Mesenchymal stem cell (in vitro differentiated cells and primary cell): ENCODE results near the gene MPZL1.

Experiments used
- DNase-seq: peaks from one replicate; pipeline ENCODE4 v3.0.0-alpha.2; 2013
- H2AFZ ChIP-seq: one replicate; pipeline ENCODE4 v1.6.1; 2013; ENCODE audit warnings: low read depth, mild to moderate bottlenecking, control low read depth, inconsistent platforms, low read length, moderate library complexity
- H2AK5ac ChIP-seq: 2 replicates; pipeline ENCODE4 v1.6.1; 2013; ENCODE audit warnings: low read length, moderate library complexity, mild to moderate bottlenecking, inconsistent platforms; ENCODE audit not compliant: severe bottlenecking
- H2BK120ac ChIP-seq: one replicate; pipeline ENCODE4 v1.6.1; 2013; ENCODE audit warnings: low read depth, mild to moderate bottlenecking, inconsistent platforms, low read length, moderate library complexity
- H2BK12ac ChIP-seq, 2 experiments: one replicate each; pipeline ENCODE4 v1.6.1; 2013; ENCODE audit warnings: inconsistent platforms in 2 of 2, low read length in 2 of 2, mild to moderate bottlenecking in 2 of 2, moderate library complexity in 2 of 2, control low read depth in 1 of 2
- H2BK15ac ChIP-seq: one replicate; pipeline ENCODE4 v1.6.1; 2013; ENCODE audit warnings: mild to moderate bottlenecking, low read depth, inconsistent platforms; ENCODE audit not compliant: poor library complexity, severe bottlenecking
- H2BK5ac ChIP-seq: 2 replicates; pipeline ENCODE4 v1.6.1; 2013; ENCODE audit warnings: low read depth, mild to moderate bottlenecking, low read length, control low read depth, inconsistent platforms; ENCODE audit not compliant: poor library complexity, severe bottlenecking
- H3K14ac ChIP-seq, 2 experiments: one replicate each; pipeline ENCODE4 v1.6.1; 2013; ENCODE audit warnings: inconsistent platforms in 2 of 2, low read length in 2 of 2, control low read depth in 1 of 2, mild to moderate bottlenecking in 1 of 2, moderate library complexity in 1 of 2
- H3K18ac ChIP-seq, 2 experiments: one replicate each; pipeline ENCODE4 v1.6.1; 2013; ENCODE audit warnings: inconsistent platforms in 2 of 2, low read length in 2 of 2, control low read depth in 1 of 2, low read depth in 1 of 2, mild to moderate bottlenecking in 1 of 2
- H3K23ac ChIP-seq, 2 experiments: one replicate each; pipeline ENCODE4 v1.6.1; 2013; ENCODE audit warnings: inconsistent platforms in 2 of 2, low read length in 2 of 2, mild to moderate bottlenecking in 2 of 2, moderate library complexity in 2 of 2, control low read depth in 1 of 2
- H3K27ac ChIP-seq: 2 replicates; pipeline ENCODE4 v1.5.1; 2013; ENCODE audit warnings: mild to moderate bottlenecking, moderate library complexity, low read length, control low read depth, inconsistent platforms; ENCODE audit not compliant: poor library complexity, severe bottlenecking
- H3K27me3 ChIP-seq, 2 experiments: 2 replicates each; pipeline versions ENCODE4 v1.6.1 to v1.7.0; 2013; ENCODE audit warnings: low read length in 2 of 2, mild to moderate bottlenecking in 2 of 2, moderate library complexity in 2 of 2, control low read depth in 1 of 2, inconsistent platforms in 1 of 2; ENCODE audit not compliant: control insufficient read depth in 1 of 2, insufficient read depth in 1 of 2
- H3K36me3 ChIP-seq, 2 experiments: 2 replicates each; pipeline versions ENCODE4 v1.6.1 to v1.7.0; 2013; ENCODE audit warnings: low read length in 2 of 2, control low read depth in 1 of 2, inconsistent platforms in 1 of 2, low read depth in 1 of 2, mild to moderate bottlenecking in 1 of 2; ENCODE audit not compliant: insufficient read depth in 2 of 2, control insufficient read depth in 1 of 2
- H3K4ac ChIP-seq, 2 experiments: one replicate each; pipeline ENCODE4 v1.6.1; 2013; ENCODE audit warnings: inconsistent platforms in 2 of 2, low read length in 2 of 2, mild to moderate bottlenecking in 2 of 2, moderate library complexity in 2 of 2, control low read depth in 1 of 2, low read depth in 1 of 2
- H3K4me1 ChIP-seq: 2 replicates; pipeline ENCODE4 v1.6.1; 2013; ENCODE audit warnings: low read depth, low read length, control low read depth; ENCODE audit not compliant: control insufficient read depth, insufficient read depth
- H3K4me2 ChIP-seq: 2 replicates; pipeline ENCODE4 v1.6.1; 2013; ENCODE audit warnings: low read length, mild to moderate bottlenecking, inconsistent platforms; ENCODE audit not compliant: poor library complexity, severe bottlenecking
- H3K4me3 ChIP-seq, 2 experiments: 2 replicates each; pipeline versions ENCODE4 v1.5.1 to v1.7.0; 2013; ENCODE audit warnings: low read length in 2 of 2, mild to moderate bottlenecking in 2 of 2, control low read depth in 1 of 2, low read depth in 1 of 2; ENCODE audit not compliant: insufficient read depth in 1 of 2
- H3K79me1 ChIP-seq: replicated peaks from 2 replicates; pipeline ENCODE4 v1.6.1; 2013; ENCODE audit warnings: mild to moderate bottlenecking, control low read depth, low read length, inconsistent platforms; ENCODE audit not compliant: poor library complexity, severe bottlenecking
- H3K9ac ChIP-seq: 2 replicates; pipeline ENCODE4 v1.7.0; 2013; ENCODE audit warnings: mild to moderate bottlenecking, low read length, moderate library complexity
- H3K9me3 ChIP-seq: 2 replicates; pipeline ENCODE4 v1.7.0; 2013; ENCODE audit warnings: mild to moderate bottlenecking, low read length; ENCODE audit not compliant: control insufficient read depth
- H4K8ac ChIP-seq: one replicate; pipeline ENCODE4 v1.6.1; 2013; ENCODE audit warnings: inconsistent platforms, mild to moderate bottlenecking, low read length, moderate library complexity
- H4K91ac ChIP-seq: one replicate; pipeline ENCODE4 v1.6.1; 2013; ENCODE audit warnings: mild to moderate bottlenecking, low read length, inconsistent platforms
- WGBS: methylation state at CpG from one replicate; pipeline ENCODE4 v1.1.7; 2013; ENCODE audit warnings: mixed read lengths; 5-methylcytosine and 5-hydroxymethylcytosine counted together

The MPZL1 gene

DNA sequence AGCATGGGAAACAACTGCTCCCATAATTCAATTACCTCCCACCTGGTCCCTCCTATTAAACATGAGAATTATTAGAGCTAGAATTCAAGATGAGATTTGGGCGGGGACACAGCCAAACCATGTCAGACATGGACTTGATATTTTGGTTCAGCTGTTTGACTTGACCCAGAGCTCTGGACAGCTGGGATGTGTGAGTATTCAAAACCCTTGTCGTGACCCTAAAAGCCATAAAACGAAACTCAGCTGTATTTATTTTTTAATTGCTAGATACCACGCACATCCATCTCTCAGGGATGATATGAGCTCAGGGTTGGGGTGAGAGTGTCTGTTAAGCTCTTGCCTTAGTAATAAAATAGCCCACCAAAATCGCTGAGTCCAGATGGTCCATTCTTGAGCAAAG is 46.3 kb upstream of the MPZL1 start:
- H2BK5ac ChIP-seq: no peak overlapping the region
- no peak overlapping the region for H4K8ac ChIP-seq
- H3K14ac ChIP-seq: no peak overlapping the region
- no peak overlapping the region for H2BK12ac ChIP-seq
- H3K79me1 ChIP-seq: no peaks in the 10 kb centered on the region
- no peak overlapping the region for H2BK15ac ChIP-seq
- H3K4ac ChIP-seq: no peak overlapping the region
- 98% methylated on average over 3 of the region's 5 CpGs for WGBS
- H3K27ac ChIP-seq: no peak overlapping the region
- DNase-seq: no peak
- H2BK120ac ChIP-seq: no peak overlapping the region
- no peak overlapping the region for H2AK5ac ChIP-seq
- H3K9me3 ChIP-seq: no peaks in the 10 kb centered on the region
- no peak overlapping the region for H3K9ac ChIP-seq
- no peak overlapping the region for H3K4me2 ChIP-seq
- H3K18ac ChIP-seq: no peak overlapping the region
- H3K36me3 ChIP-seq: no peaks in the 10 kb centered on the region
- no peak overlapping the region for H4K91ac ChIP-seq
- no peaks in the 10 kb centered on the region for H3K4me1 ChIP-seq
- H3K23ac ChIP-seq: no peak overlapping the region
- no peak overlapping the region for H3K4me3 ChIP-seq
- H3K27me3 ChIP-seq: peaks cover 0 to 5% of the 10 kb centered on the region in 2 experiments
- no peak overlapping the region for H2AFZ ChIP-seq

DNA sequence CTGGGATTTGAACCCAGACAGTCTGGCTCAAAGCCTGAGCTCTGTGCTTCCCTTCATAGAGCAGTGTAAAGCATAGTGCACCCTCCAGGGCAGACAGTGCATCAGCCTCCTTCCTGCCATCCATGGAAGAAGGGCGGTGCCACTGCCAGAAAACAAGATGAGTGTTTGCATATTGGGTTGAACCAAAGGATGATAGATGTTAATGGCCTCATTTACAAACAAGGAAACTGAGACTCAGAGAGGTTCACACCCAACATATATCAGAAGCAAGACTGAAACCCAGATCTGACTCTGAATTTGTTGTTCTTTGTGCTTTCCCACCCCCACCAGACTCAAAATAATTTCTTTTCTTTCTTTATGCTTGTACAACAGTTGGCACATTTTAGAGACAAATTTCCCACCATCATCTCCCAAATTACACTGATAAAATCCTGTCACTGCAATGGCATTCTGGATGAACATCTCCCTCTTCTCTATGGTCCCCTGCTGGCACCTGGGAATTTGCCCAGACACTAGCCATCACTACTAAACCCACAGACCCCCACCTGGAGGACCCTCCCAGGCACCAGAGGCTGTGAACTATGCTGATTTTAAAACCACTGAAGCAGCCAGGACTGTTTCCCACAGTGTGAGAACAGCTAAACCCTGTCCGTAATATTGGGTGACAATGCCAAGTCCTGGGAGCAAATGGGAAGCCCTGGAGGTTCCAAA is 45.4 kb upstream of the MPZL1 start:
- H3K14ac ChIP-seq: no peak overlapping the region

DNA sequence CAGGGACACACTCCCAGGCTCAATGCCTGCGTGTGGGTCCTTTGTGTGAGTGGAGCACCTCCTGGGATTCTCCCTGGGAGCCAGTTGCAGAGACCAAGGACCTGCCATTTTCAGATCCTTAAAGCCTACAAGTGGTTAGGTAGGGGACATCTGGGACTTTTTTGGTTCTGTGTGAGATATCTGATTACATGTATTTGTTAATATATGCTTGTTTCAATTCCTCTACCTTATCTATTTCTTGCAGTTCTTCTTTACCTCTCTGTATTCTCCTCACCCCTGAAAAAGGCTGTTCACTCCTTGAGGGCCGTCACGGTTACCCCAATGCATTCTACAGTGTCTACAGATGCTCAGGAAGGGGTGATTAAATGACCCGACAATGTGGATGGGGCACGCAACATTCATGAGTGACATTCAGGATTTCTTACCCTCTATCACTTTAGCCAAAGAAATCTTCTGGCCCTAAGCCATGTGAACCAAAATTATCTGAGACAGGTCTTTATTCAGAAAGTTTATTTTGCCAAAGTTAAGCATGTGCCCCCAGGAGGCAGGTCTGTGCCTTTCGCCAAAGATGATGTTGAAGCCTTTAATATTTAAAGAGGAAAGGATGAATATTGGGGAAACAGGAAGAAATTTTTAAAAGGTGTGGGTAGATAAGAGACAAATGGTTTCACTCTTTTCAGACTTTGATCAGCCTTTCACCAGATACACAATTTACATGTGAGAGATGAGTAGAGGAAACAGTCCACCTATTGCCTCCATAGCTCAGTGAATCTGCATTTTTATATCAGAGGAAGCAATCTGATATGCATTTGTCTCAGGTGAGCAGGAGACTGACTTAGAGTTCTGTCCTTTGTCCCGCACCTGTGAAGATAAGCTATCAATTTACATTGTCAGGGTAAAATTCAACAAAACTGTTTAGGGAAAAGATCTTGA is 44.6 kb upstream of the MPZL1 start:
- H2BK120ac ChIP-seq: no peak overlapping the region
- H2BK12ac ChIP-seq: no peak overlapping the region
- peaks cover 0 to 5% of the 10 kb centered on the region in 2 experiments for H3K27me3 ChIP-seq
- H3K4me1 ChIP-seq: no peaks in the 10 kb centered on the region
- DNase-seq: no peak
- no peaks in the 10 kb centered on the region for H3K36me3 ChIP-seq
- no peak overlapping the region for H3K4me2 ChIP-seq
- no peak overlapping the region for H4K8ac ChIP-seq
- no peak overlapping the region for H2BK5ac ChIP-seq
- H3K27ac ChIP-seq: no peak overlapping the region
- H3K4ac ChIP-seq: no peak overlapping the region
- H3K14ac ChIP-seq: no peak overlapping the region
- no peak overlapping the region for H2BK15ac ChIP-seq
- H2AFZ ChIP-seq: no peak overlapping the region
- no peak overlapping the region for H3K4me3 ChIP-seq
- H3K18ac ChIP-seq: no peak overlapping the region
- no peak overlapping the region for H3K9ac ChIP-seq
- no peaks in the 10 kb centered on the region for H3K79me1 ChIP-seq
- H4K91ac ChIP-seq: no peak overlapping the region
- no peak overlapping the region for H3K23ac ChIP-seq
- no peaks in the 10 kb centered on the region for H3K9me3 ChIP-seq
- H2AK5ac ChIP-seq: no peak overlapping the region
- WGBS: 81% methylated on average over 7 of the region's 7 CpGs

More for the DNA sequence above, 45.4 kb upstream of the MPZL1 start:
- H2BK15ac ChIP-seq: no peak overlapping the region
- no peak overlapping the region for H3K4me3 ChIP-seq
- H3K79me1 ChIP-seq: no peaks in the 10 kb centered on the region
- no peak overlapping the region for H2AK5ac ChIP-seq
- H3K27ac ChIP-seq: no peak overlapping the region
- H3K4ac ChIP-seq: no peak overlapping the region
- H3K36me3 ChIP-seq: no peaks in the 10 kb centered on the region
- no peak overlapping the region for H3K18ac ChIP-seq
- H3K9me3 ChIP-seq: no peaks in the 10 kb centered on the region
- DNase-seq: no peak
- no peaks in the 10 kb centered on the region for H3K4me1 ChIP-seq
- no peak overlapping the region for H4K91ac ChIP-seq
- H3K23ac ChIP-seq: peak overlapping the region in 1 of 2 experiments; percentile 47
- no peak overlapping the region for H2BK120ac ChIP-seq
- no peak overlapping the region for H2BK12ac ChIP-seq
- 99% methylated on average over 2 of the region's 2 CpGs for WGBS
- H2AFZ ChIP-seq: no peak overlapping the region
- H3K4me2 ChIP-seq: no peak overlapping the region
- no peak overlapping the region for H2BK5ac ChIP-seq
- H3K27me3 ChIP-seq: peaks cover 0 to 5% of the 10 kb centered on the region in 2 experiments
- no peak overlapping the region for H3K9ac ChIP-seq
- no peak overlapping the region for H4K8ac ChIP-seq

DNA sequence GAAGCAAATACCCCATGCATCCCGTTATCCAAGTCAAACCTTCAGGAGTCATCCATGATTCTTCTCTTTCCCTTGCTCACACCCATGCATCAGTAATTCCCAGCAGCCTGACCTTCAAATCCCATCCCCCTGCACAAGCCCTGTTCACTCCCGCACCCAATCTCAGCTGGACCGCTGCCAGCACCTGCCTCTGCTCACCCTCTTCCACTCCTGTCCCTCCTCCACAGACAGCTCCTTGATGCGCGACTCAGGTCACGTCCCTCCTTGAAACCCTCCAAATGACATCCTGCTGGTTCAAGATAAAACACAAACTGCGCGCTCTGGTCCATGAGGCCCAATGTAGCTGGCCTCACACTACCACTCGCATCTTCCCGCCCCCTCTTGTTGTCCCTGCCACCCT is 43.4 kb upstream of the MPZL1 start:
- Histone ChIP-seq H3K36me3 (no peaks in the 10 kb centered on the region), H3K9me3 (no peaks in the 10 kb centered on the region), H3K9ac (no peak overlapping the region), H3K23ac (no peak overlapping the region), H4K91ac (no peak overlapping the region), H3K4ac (no peak overlapping the region), H3K27ac (no peak overlapping the region), H2BK5ac (no peak overlapping the region), H2BK12ac (no peak overlapping the region), H3K4me2 (no peak overlapping the region), H2BK15ac (no peak overlapping the region), H3K14ac (no peak overlapping the region), H4K8ac (no peak overlapping the region), H3K18ac (no peak overlapping the region), H2AK5ac (no peak overlapping the region), H3K4me1 (no peaks in the 10 kb centered on the region), H2BK120ac (no peak overlapping the region), H2AFZ (no peak overlapping the region), H3K79me1 (no peaks in the 10 kb centered on the region), H3K27me3 (peaks cover 0 to 5% of the 10 kb centered on the region in 2 experiments), H3K4me3 (no peak overlapping the region)
- WGBS: 98% methylated on average over 10 of the region's 10 CpGs
- DNase-seq: no peak
